GM18520 (cell line): ENCODE data around the gene PLPP4.

Experiments
- ATAC-seq: cut with Tn5 transposase; IDR thresholded peaks from one replicate; pipeline ENCODE4 v1.9.1; 2021; ENCODE audit not compliant: unreplicated experiment

PLPP4 gene

GRCh38 chr10:120514959-120515358, 57.9 kb downstream of the PLPP4 start:
- ATAC-seq = no peak

DNA sequence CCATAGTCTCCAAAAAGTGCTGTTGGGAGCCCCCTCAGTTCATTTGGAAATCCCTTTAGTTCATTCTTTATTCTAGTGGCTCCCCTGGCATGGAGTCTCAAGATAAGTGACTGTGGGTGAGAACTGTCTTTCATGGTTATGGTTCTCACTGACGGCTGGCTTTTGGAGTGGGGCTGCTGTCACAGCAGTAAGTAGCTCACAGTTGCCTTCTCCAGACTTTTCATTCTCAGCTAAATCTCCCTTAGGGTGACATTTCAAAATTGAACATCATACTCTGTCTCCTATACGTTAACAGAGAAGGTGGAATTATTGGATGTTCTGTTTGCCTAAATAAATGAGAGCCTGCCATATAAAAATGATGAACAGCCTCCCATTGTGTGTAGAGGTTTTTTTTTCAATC, 58.7 kb downstream of the PLPP4 start:
- no peak for ATAC-seq

DNA sequence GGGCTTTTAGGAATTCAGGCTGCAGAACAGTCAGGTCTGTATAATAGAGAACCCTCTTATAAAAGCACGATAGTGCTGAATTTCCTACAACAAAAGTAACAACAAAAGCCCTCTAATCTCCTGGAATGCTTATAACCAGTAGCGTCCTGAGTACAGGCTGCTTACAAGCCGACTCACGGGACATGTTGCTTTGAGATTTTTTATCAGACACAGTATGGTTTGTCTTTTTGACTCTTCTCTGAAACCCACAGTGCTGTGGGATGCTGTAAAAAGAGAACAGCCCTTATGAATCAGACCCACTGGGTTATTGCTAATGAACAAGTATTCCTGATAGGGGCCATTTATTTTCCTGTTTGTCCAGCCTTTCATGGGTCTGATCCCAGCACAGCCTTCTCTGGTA, 59.4 kb downstream of the PLPP4 start:
- ATAC-seq = no peak

- no peak for ATAC-seq
Measured at GRCh38 chr10:120517196-120517595, 60.2 kb downstream of the PLPP4 start.

DNA sequence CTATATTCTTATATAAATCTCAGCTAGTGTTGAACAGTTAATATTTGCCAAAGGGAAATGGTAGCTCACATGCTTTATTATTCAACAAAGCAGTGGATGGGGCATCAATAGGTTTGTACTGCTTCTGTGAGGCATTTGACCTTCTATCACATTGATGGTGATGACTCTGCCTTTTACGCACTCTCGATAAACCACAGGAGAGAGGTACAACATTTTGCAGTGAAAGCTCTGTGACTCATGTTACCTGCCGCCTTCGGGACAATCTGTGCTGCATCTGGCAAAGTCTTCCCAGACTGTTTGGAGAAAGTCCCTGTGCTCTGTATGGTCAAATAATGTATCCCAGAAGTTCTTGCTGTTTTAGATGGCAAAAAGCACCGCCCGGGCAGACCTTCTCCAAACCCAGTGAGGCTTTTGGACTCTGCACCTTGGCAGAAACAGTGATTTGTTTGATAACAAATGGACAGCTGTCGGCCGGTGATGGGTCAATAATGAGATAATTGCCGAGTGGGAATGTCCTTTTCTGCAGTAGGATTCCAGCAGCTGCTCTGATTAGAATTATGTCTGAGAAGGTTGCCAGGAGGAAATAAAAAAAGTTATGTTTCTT, 61.0 kb downstream of the PLPP4 start:
- ATAC-seq = no peak

DNA sequence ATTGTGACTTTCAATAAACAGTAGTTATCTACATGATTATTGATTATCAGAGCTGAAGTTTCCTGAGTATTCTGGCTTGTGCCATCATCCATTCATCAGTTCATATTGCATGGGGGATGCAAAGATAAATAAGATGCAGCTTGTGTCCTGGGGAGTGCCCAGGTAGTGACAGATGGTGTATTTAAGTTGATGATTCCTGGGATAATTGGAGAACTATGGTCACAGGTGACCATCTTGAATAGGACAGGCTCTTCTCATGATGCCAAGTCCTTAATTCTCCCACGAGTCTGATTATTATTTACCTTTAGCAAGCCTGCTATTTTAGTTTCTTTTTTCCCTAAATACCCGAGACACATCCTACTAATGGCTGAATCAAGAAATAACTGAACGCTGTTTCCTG, 64.9 kb downstream of the PLPP4 start:
- no peak for ATAC-seq

DNA sequence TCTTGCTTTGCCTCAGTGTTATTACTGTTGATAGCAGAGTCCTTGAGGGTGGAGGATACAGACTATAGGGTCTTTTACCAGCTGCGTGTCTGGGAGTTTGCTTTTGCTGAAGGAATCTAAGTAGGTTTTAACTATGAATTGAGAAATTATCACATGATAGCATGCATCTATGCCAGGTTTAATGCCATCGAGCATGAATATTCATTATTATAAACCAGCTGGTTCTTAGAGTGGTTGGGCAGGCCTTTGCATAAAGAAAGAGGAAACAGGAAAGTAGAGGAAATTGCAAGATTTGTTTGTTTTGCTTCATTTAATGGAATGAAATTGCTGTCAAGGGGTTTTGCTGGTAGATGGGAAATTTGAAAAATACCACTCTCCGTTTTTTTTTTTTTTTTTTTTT, 70.7 kb downstream of the PLPP4 start:
- no peak for ATAC-seq

GRCh38 chr10:120530699-120531098, 73.7 kb downstream of the PLPP4 start:
- ATAC-seq = peak; percentile 45

- ATAC-seq = no peak
Measured at GRCh38 chr10:120538091-120538490, 81.1 kb downstream of the PLPP4 start.

- ATAC-seq = no peak
Measured at GRCh38 chr10:120539076-120539475, 82.0 kb downstream of the PLPP4 start.

- no peak for ATAC-seq
Measured at GRCh38 chr10:120540486-120540885, 83.5 kb downstream of the PLPP4 start.

- no peak for ATAC-seq
Measured at GRCh38 chr10:120541984-120542383, 85.0 kb downstream of the PLPP4 start.

DNA sequence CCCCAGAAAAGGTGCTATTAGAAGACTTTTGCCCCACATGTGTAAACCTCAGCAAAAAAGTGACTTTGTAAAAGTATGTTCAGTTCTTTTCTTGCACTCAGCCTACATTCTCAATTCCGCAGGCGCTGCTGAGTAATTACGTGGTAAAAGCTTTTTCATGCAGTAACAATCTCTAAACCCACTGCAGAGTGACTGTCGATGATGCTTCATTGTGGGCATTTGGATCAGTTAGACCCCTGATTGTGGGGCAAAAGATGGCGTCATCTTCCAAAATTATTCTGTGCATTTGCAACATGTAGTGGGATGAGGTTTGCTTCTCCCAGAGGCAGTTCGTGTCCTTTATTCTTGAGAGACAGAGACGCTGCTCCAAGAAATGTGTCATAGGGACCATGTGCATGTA, 85.6 kb downstream of the PLPP4 start:
- ATAC-seq = no peak

DNA sequence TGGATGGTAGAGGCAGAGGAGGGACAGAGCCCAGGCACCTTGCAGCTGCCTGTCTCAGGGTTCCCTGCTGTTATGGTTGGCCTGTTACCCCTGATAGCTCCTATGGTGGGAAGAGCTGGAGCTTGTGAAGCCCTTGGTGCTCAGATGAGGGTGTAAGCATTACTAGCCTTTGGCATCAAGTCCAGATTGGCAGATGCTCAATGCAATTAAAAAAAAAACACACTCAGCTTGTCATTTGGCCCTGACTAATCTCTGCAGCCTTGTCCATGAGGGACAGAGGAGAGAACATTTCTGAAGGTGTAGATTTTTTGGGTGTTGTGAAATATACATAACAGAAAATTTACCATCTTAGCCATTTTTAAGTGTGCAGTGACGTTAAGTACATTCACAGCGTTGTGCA, 86.3 kb downstream of the PLPP4 start:
- no peak for ATAC-seq

- ATAC-seq = no peak
Measured at GRCh38 chr10:120548210-120548609, 91.2 kb downstream of the PLPP4 start.

DNA sequence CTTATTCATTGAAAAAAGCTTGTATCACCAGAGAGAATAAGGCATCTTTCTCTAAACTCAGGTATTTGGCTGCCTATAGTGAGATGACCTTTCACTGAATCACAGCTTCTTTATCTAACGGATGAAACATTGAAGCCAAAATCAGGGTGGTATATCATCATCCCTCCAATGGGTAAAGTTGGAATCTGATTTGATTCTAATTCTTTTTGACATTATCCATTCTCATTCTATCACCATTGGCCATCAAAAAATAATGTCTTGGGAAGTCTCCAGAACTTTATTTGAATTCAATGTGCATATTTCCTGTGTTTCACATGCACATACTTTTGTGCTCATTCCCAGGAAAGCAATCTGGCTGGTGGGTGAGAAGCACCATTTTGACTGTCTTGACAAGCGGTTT, 95.2 kb downstream of the PLPP4 start:
- no peak for ATAC-seq

- no peak for ATAC-seq
Measured at GRCh38 chr10:120553911-120554310, 96.9 kb downstream of the PLPP4 start.

DNA sequence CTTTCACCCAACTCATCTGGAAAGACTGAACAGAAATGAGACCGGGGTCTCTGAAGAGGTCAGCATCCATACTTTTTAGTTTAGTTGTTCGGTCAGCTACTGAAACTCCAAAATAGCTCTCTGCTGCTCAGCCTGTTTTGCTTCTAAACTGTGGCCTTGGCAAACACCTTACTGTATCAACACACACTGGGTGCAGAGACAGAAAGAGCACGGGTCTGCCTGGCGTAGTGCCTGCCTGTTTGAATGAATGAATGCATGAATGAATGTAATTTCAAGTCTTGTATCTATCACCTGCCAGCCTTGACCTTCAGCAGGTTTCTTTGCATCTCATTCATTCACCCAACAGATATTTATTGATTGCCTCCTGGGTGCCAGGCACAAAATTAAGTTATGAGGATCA, 98.4 kb downstream of the PLPP4 start:
- ATAC-seq = no peak

DNA sequence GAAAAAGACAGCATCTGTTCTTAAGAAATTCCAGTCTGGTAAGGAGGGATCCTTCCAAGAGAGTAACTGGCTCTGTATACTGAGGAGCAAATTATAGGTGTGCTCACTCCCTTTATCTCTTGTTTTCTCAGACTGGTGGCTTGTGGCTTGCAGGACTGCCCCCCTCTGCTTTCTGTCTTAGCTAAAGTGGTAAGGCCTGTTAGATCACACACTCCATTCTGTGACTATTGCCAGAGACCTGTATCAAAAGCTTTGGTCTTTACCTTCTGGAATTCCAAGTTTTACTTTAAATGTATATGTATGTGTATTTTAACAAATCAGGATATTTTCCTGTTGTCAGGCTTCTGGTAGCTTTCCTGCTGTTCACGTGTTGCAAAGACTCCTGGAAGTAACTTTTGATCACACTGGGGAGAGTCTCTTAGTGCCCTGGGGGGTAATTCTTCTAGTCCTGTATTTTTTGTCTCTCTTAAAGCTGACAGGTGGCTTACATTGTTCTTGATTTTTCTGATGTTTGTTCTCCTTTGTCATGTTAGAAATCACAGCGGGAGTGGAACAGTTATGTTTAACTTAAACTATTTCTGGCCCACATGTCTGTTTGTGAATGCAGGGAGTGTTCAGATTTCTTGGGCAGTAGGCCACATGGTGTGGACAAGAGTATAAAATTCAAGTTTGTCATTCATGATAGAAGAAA, 99.0 kb downstream of the PLPP4 start:
- ATAC-seq = no peak

- no peak for ATAC-seq
Measured at GRCh38 chr10:120557311-120557710, 100.3 kb downstream of the PLPP4 start.

- ATAC-seq = no peak
Measured at GRCh38 chr10:120559800-120560199, 102.8 kb downstream of the PLPP4 start.

DNA sequence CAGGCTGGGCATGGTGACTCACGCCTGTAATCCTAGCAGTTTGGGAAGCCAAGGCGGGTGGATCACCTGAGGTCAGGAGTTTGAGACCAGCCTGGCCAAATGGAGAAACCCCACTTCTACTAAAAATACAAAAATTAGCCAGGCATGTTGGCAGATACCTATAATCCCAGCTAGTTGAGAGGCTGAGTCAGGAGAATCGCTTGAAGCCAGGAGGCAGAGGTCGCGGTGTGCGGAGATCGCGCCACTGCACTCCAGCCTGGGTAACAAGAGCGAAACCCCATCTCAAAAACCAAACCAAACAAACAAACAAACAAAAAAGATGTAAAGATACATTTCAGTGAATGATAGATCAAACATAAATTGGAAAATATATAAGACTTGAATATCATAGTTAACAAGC, 105.9 kb downstream of the PLPP4 start:
- ATAC-seq = no peak

- ATAC-seq = no peak
Measured at GRCh38 chr10:120570418-120570817, 113.4 kb downstream of the PLPP4 start.
